NCI-H128 (cell line): ENCODE data around the gene SHANK2.

Source experiments
- DNase-seq: peaks from one replicate; lab custom pipeline; 2025; ENCODE audit not compliant: unreplicated experiment; lab: John Stamatoyannopoulos, UW

SHANK2 gene

GRCh38 chr11:71223081-71223405 lies 29.3 kb downstream of the SHANK2 start:
- no peak for DNase-seq

- no peak for DNase-seq
Measured at GRCh38 chr11:71222318-71223080, 29.9 kb downstream of the SHANK2 start.

GRCh38 chr11:71221821-71222220 lies 30.6 kb downstream of the SHANK2 start:
- no peak for DNase-seq

GRCh38 chr11:71221201-71221600 lies 31.2 kb downstream of the SHANK2 start:
- DNase-seq = no peak

GRCh38 chr11:71218789-71219499 lies 33.4 kb downstream of the SHANK2 start:
- no peak for DNase-seq

- DNase-seq = no peak
Measured at GRCh38 chr11:71215425-71215965, 36.9 kb downstream of the SHANK2 start.

- no peak for DNase-seq
Measured at GRCh38 chr11:71214553-71215424, 37.6 kb downstream of the SHANK2 start.

GRCh38 chr11:71213696-71214552 lies 38.5 kb downstream of the SHANK2 start:
- DNase-seq = no peak

GRCh38 chr11:71212871-71213559 lies 39.4 kb downstream of the SHANK2 start:
- DNase-seq = no peak

- no peak for DNase-seq
Measured at GRCh38 chr11:71211631-71212030, 40.7 kb downstream of the SHANK2 start.

GRCh38 chr11:71210861-71211260 lies 41.5 kb downstream of the SHANK2 start:
- no peak for DNase-seq

GRCh38 chr11:71209656-71210055 lies 42.7 kb downstream of the SHANK2 start:
- DNase-seq = no peak

GRCh38 chr11:71209181-71209580 lies 43.2 kb downstream of the SHANK2 start:
- no peak for DNase-seq

- no peak for DNase-seq
Measured at GRCh38 chr11:71208011-71208774, 44.2 kb downstream of the SHANK2 start.

- no peak for DNase-seq
Measured at GRCh38 chr11:71207563-71207962, 44.8 kb downstream of the SHANK2 start.

GRCh38 chr11:71206186-71206585 lies 46.2 kb downstream of the SHANK2 start:
- DNase-seq = no peak

GRCh38 chr11:71204748-71205664 lies 47.4 kb downstream of the SHANK2 start:
- no peak for DNase-seq

- DNase-seq = no peak
Measured at GRCh38 chr11:71204294-71204693, 48.1 kb downstream of the SHANK2 start.
